Activated CD4-positive, alpha-beta memory T cell treated with anti-CD3 and anti-CD28 coated beads, Interleukin-2, amount 10 ng/mL, durations not matched to agents 7 days and 5 days (primary cell): ENCODE results near the gene NIT1. TPM values are rescaled to one million over a fixed set of nuclear protein-coding genes. Genes with fewer than 3 reads are reported as not detected.

Source experiments
- CTCF ChIA-PET: fragments of 350-600 bp; sonication (Branson Sonifier 250); formaldehyde crosslinking; loops from one replicate; lab custom pipeline; 2021; ENCODE audit warnings: antibody characterized with exemption, inconsistent platforms; lab: Charles Lee
- POLR2A ChIA-PET: fragments of 350-600 bp; sonication (Branson Sonifier 250); formaldehyde crosslinking; loops from one replicate; lab custom pipeline; 2021; ENCODE audit warnings: antibody characterized with exemption; lab: Charles Lee
- DNase-seq: peaks from one replicate; pipeline ENCODE4 v3.0.0-alpha.2; 2020
- H3K27ac Mint-ChIP-seq: one replicate; pipeline ENCODE4 v1.8.0; 2021; ENCODE audit warnings: mild to moderate bottlenecking, mixed read lengths
- H3K27me3 Mint-ChIP-seq: one replicate; pipeline ENCODE4 v1.8.0; 2021; ENCODE audit warnings: mixed read lengths
- H3K36me3 Mint-ChIP-seq: one replicate; pipeline ENCODE4 v1.8.0; 2021; ENCODE audit warnings: low read depth, mixed read lengths
- H3K4me1 Mint-ChIP-seq: one replicate; pipeline ENCODE4 v1.8.0; 2021; ENCODE audit warnings: mixed read lengths
- H3K4me3 Mint-ChIP-seq: one replicate; pipeline ENCODE4 v1.8.0; 2021; ENCODE audit warnings: mild to moderate bottlenecking, mixed read lengths
- H3K9me3 Mint-ChIP-seq: one replicate; pipeline ENCODE4 v1.8.0; 2021; ENCODE audit warnings: mixed read lengths
- total RNA-seq, 2 experiments: library from RNA; stranded (reverse); gene quantifications; one replicate each; pipeline ENCODE4 v1.2.3, GENCODE V29; 2021

The NIT1 gene
- total RNA-seq, 2 experiments from 2014 or later: 50.8 to 51.5 TPM

- POLR2A ChIA-PET: interaction anchor here (0.5 to 1.1 kb wide), 2 partner anchors 27 to 31 kb away, joined by 3 to 5 read pairs; partner anchors contain the start of gene USF1
- Mint-ChIP-seq H3K27ac (no peak overlapping the region), H3K4me1 (peaks cover 26% of the 10 kb centered on the region), H3K9me3 (no peaks in the 10 kb centered on the region), H3K36me3 (no peaks in the 10 kb centered on the region), H3K27me3 (peaks cover 2% of the 10 kb centered on the region), H3K4me3 (no peak overlapping the region)
- no peak for DNase-seq
- CTCF ChIA-PET: interaction anchor here (11.4 kb wide), 1 partner anchor 20 kb away, joined by 128 read pairs; the partner anchor contains the start of gene KLHDC9
These were observed 41.5 kb upstream of the NIT1 start for GRCh38 chr1:161076410-161076809.

- Mint-ChIP-seq H3K4me3 (no peak overlapping the region), H3K9me3 (no peaks in the 10 kb centered on the region), H3K27ac (no peak overlapping the region), H3K36me3 (no peaks in the 10 kb centered on the region), H3K4me1 (peaks cover 18% of the 10 kb centered on the region), H3K27me3 (peaks cover 2% of the 10 kb centered on the region)
- ChIA-PET POLR2A (interaction anchor here (1.1 kb wide), 1 partner anchor 32 kb away, joined by 3 read pairs; the partner anchor contains the start of gene USF1), CTCF (no interaction called here)
- DNase-seq: no peak
These were observed 40.5 kb upstream of the NIT1 start for GRCh38 chr1:161077426-161077825.

- ChIA-PET POLR2A (interaction anchor here (1.1 to 3.1 kb wide), 2 partner anchors 9 to 11 kb away, joined by 4 to 17 read pairs; partner anchors contain the start of gene ARHGAP30), CTCF (interaction anchor here (1.0 to 2.3 kb wide), 3 partner anchors 9 to 18 kb away, joined by 3 to 13 read pairs (median 4); partner anchors contain the start of genes ARHGAP30 and KLHDC9)
- H3K4me1 Mint-ChIP-seq: peaks cover 13% of the 10 kb centered on the region
- H3K27me3 Mint-ChIP-seq: peaks cover 2% of the 10 kb centered on the region
- no peaks in the 10 kb centered on the region for H3K36me3 Mint-ChIP-seq
- H3K9me3 Mint-ChIP-seq: no peaks in the 10 kb centered on the region
- DNase-seq: no peak
- H3K27ac Mint-ChIP-seq: no peak overlapping the region
- H3K4me3 Mint-ChIP-seq: no peak overlapping the region
These were observed 38.3 kb upstream of the NIT1 start for GRCh38 chr1:161079436-161080110.

GRCh38 chr1:161080441-161081405, 37.2 kb upstream of the NIT1 start:
- POLR2A ChIA-PET: interaction anchor here (1.1 to 3.1 kb wide), 2 partner anchors 11 to 13 kb away, joined by 4 to 17 read pairs; partner anchors contain the start of gene ARHGAP30
- CTCF ChIA-PET: interaction anchor here (1.3 to 2.3 kb wide), 3 partner anchors 9 to 16 kb away, joined by 4 to 13 read pairs (median 4); partner anchors contain the start of genes ARHGAP30 and KLHDC9
- H3K4me3 Mint-ChIP-seq: no peak overlapping the region
- peaks cover 2% of the 10 kb centered on the region for H3K27me3 Mint-ChIP-seq
- H3K4me1 Mint-ChIP-seq: peaks cover 13% of the 10 kb centered on the region
- no peak overlapping the region for H3K27ac Mint-ChIP-seq
- H3K36me3 Mint-ChIP-seq: no peaks in the 10 kb centered on the region
- DNase-seq: no peak
- no peaks in the 10 kb centered on the region for H3K9me3 Mint-ChIP-seq

GRCh38 chr1:161081519-161081918, 36.4 kb upstream of the NIT1 start:
- H3K36me3 Mint-ChIP-seq: no peaks in the 10 kb centered on the region
- ChIA-PET CTCF (interaction anchor here (0.5 to 1.3 kb wide), 2 partner anchors 10 to 532 kb away, joined by 4 to 5 read pairs; no protein-coding TSS in a partner anchor), POLR2A (interaction anchor here (3.1 kb wide), 1 partner anchor 11 kb away, joined by 17 read pairs; the partner anchor contains the start of gene ARHGAP30)
- no peaks in the 10 kb centered on the region for H3K9me3 Mint-ChIP-seq
- peaks cover 2% of the 10 kb centered on the region for H3K27me3 Mint-ChIP-seq
- H3K27ac Mint-ChIP-seq: no peak overlapping the region
- peaks cover 11% of the 10 kb centered on the region for H3K4me1 Mint-ChIP-seq
- DNase-seq: no peak
- H3K4me3 Mint-ChIP-seq: no peak overlapping the region

GRCh38 chr1:161082483-161082882, 35.4 kb upstream of the NIT1 start:
- peaks cover 2% of the 10 kb centered on the region for H3K27me3 Mint-ChIP-seq
- ChIA-PET CTCF (interaction anchor here (1.0 kb wide), 1 partner anchor 11 kb away, joined by 3 read pairs; no protein-coding TSS in a partner anchor), POLR2A (interaction anchor here (1.0 kb wide), 1 partner anchor 12 kb away, joined by 4 read pairs; the partner anchor contains the start of gene ARHGAP30)
- no peak for DNase-seq
- H3K4me3 Mint-ChIP-seq: no peak overlapping the region
- H3K36me3 Mint-ChIP-seq: no peaks in the 10 kb centered on the region
- H3K4me1 Mint-ChIP-seq: peaks cover 11% of the 10 kb centered on the region
- no peaks in the 10 kb centered on the region for H3K9me3 Mint-ChIP-seq
- H3K27ac Mint-ChIP-seq: no peak overlapping the region

GRCh38 chr1:161082996-161083747, 34.7 kb upstream of the NIT1 start:
- Mint-ChIP-seq H3K36me3 (no peaks in the 10 kb centered on the region), H3K27ac (no peak overlapping the region), H3K4me3 (no peak overlapping the region), H3K4me1 (peaks cover 11% of the 10 kb centered on the region), H3K27me3 (peaks cover 2% of the 10 kb centered on the region), H3K9me3 (no peaks in the 10 kb centered on the region)
- ChIA-PET CTCF (interaction anchor here (1.0 to 3.6 kb wide), 2 partner anchors 12 to 14 kb away, joined by 3 to 21 read pairs; no protein-coding TSS in a partner anchor), POLR2A (interaction anchor here (1.0 to 2.5 kb wide), 2 partner anchors 13 kb away, joined by 4 to 7 read pairs; partner anchors contain the start of gene ARHGAP30)
- no peak for DNase-seq

GRCh38 chr1:161083748-161084596, 33.9 kb upstream of the NIT1 start:
- peaks cover 10% of the 10 kb centered on the region for H3K4me1 Mint-ChIP-seq
- ChIA-PET POLR2A (interaction anchor here (1.2 to 4.4 kb wide), 3 partner anchors 14 to 94 kb away, joined by 3 to 16 read pairs (median 7); partner anchors contain the start of genes ARHGAP30, B4GALT3 and USF1), CTCF (interaction anchor here (3.6 kb wide), 1 partner anchor 13 kb away, joined by 21 read pairs; no protein-coding TSS in a partner anchor)
- no peak overlapping the region for H3K27ac Mint-ChIP-seq
- no peak overlapping the region for H3K4me3 Mint-ChIP-seq
- H3K9me3 Mint-ChIP-seq: no peaks in the 10 kb centered on the region
- no peaks in the 10 kb centered on the region for H3K36me3 Mint-ChIP-seq
- peaks cover 2% of the 10 kb centered on the region for H3K27me3 Mint-ChIP-seq
- DNase-seq: no peak

GRCh38 chr1:161084597-161084988, 33.3 kb upstream of the NIT1 start:
- Mint-ChIP-seq H3K9me3 (no peaks in the 10 kb centered on the region), H3K27me3 (no peaks in the 10 kb centered on the region), H3K4me3 (no peak overlapping the region), H3K27ac (no peak overlapping the region), H3K4me1 (peaks cover 8% of the 10 kb centered on the region), H3K36me3 (no peaks in the 10 kb centered on the region)
- ChIA-PET CTCF (interaction anchor here (2.4 to 3.6 kb wide), 2 partner anchors 12 to 14 kb away, joined by 7 to 21 read pairs; partner anchors contain the start of gene ARHGAP30), POLR2A (interaction anchor here (1.2 to 4.4 kb wide), 3 partner anchors 14 to 93 kb away, joined by 3 to 16 read pairs (median 7); partner anchors contain the start of genes ARHGAP30, B4GALT3 and USF1)
- DNase-seq: no peak

- H3K4me3 Mint-ChIP-seq: no peak overlapping the region
- DNase-seq: no peak
- H3K9me3 Mint-ChIP-seq: no peaks in the 10 kb centered on the region
- no peaks in the 10 kb centered on the region for H3K36me3 Mint-ChIP-seq
- ChIA-PET POLR2A (interaction anchor here (0.7 to 4.4 kb wide), 5 partner anchors 9 to 500 kb away, joined by 3 to 16 read pairs (median 3); partner anchors contain the start of genes ARHGAP30, B4GALT3 and USF1), CTCF (interaction anchor here (2.4 to 3.6 kb wide), 2 partner anchors 12 to 15 kb away, joined by 7 to 21 read pairs; partner anchors contain the start of gene ARHGAP30)
- H3K27ac Mint-ChIP-seq: no peak overlapping the region
- H3K27me3 Mint-ChIP-seq: no peaks in the 10 kb centered on the region
- peaks cover 4% of the 10 kb centered on the region for H3K4me1 Mint-ChIP-seq
These were observed 32.7 kb upstream of the NIT1 start for GRCh38 chr1:161085165-161085564.
